Upper lobe of right lung (tissue), 1 donor: ENCODE data around the gene NECAB2. TPM values are rescaled to one million over a fixed set of nuclear protein-coding genes. Genes with fewer than 3 reads are reported as not detected.

Experiments used
- ATAC-seq: fragments of 200-7000 bp; cut with Tn5 transposase; one replicate; pipeline ENCODE4 v1.9.1; 2020; ENCODE audit warnings: mild to moderate bottlenecking, moderate library complexity
- DNase-seq: peaks from one replicate; pipeline ENCODE4 v3.0.0-alpha.2; 2020
- H3K27ac ChIP-seq: fragments of 200-600 bp; one replicate; pipeline ENCODE4 v1.8.0; 2022
- H3K27me3 ChIP-seq: fragments of 200-600 bp; one replicate; pipeline ENCODE4 v1.8.0; 2022; ENCODE audit warnings: mild to moderate bottlenecking
- H3K36me3 ChIP-seq: fragments of 200-600 bp; one replicate; pipeline ENCODE4 v1.8.0; 2022
- H3K4me1 ChIP-seq: fragments of 200-600 bp; one replicate; pipeline ENCODE4 v1.8.0; 2022
- H3K4me3 ChIP-seq: fragments of 200-600 bp; one replicate; pipeline ENCODE4 v1.8.0; 2022; ENCODE audit warnings: mild to moderate bottlenecking
- H3K9me3 ChIP-seq: fragments of 200-600 bp; one replicate; pipeline ENCODE4 v1.8.0; 2022
- intact Hi-C: fragments of 100-400 bp; cut with DNase I; formaldehyde crosslinking; loops from one replicate; pipeline ENCODE4 v1.11.0; 2022
- total RNA-seq: library from RNA; stranded (reverse); fragmentation: NEBNext Ultra II Directional; extraction: Animal tissue kit (Norgen Biotek cat#: 25700); gene quantifications from one replicate; pipeline ENCODE4 v1.2.1, GENCODE V29; 2021
- TF ChIP-seq, protein P1 (sequence below): fragments of 200-600 bp; IDR thresholded peaks from one replicate; pipeline ENCODE4 v1.8.0; 2022; ENCODE audit warnings: antibody characterized with exemption
- donor health status: DM: no; HTN: yes; CAD: no; lungs with severe emphysema.

The NECAB2 gene
- total RNA-seq, 1 donor from 2014 or later, result not detected

DNA sequence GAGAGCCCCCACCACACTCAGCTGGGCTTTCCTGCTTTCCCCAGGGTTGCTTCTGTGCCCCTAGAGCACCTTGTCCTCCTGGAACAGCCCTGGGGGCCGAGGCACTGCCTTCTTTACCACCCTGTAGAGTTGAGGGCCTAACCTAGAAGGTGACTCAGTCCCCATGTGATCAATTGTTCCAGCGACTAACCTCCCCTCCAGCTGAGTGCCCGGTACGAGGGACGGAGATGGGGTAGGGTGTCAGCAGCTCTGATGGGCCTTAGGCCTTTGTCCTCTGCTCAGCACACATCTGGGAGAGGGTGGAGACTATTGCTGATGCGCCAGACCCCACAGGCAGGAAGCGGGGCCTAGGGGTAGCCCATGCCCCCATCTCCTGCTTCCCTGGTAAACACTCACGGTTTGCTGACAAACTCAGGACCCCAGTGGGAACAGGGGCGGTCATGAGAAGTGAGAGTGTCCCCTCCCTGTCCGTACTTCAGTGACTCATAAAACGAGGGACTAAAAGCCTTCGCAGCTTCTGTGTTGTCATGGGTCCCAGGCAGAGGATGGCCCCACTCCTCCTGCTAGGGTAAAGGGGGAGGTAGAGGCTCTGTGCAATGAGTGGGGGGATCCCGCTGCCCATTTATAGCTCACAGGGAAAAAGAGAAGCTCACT lies 33.1 kb downstream of the NECAB2 start:
- ATAC-seq, result no peak
- TF ChIP-seq, protein P1, sequence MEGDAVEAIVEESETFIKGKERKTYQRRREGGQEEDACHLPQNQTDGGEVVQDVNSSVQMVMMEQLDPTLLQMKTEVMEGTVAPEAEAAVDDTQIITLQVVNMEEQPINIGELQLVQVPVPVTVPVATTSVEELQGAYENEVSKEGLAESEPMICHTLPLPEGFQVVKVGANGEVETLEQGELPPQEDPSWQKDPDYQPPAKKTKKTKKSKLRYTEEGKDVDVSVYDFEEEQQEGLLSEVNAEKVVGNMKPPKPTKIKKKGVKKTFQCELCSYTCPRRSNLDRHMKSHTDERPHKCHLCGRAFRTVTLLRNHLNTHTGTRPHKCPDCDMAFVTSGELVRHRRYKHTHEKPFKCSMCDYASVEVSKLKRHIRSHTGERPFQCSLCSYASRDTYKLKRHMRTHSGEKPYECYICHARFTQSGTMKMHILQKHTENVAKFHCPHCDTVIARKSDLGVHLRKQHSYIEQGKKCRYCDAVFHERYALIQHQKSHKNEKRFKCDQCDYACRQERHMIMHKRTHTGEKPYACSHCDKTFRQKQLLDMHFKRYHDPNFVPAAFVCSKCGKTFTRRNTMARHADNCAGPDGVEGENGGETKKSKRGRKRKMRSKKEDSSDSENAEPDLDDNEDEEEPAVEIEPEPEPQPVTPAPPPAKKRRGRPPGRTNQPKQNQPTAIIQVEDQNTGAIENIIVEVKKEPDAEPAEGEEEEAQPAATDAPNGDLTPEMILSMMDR, result no peak

DNA sequence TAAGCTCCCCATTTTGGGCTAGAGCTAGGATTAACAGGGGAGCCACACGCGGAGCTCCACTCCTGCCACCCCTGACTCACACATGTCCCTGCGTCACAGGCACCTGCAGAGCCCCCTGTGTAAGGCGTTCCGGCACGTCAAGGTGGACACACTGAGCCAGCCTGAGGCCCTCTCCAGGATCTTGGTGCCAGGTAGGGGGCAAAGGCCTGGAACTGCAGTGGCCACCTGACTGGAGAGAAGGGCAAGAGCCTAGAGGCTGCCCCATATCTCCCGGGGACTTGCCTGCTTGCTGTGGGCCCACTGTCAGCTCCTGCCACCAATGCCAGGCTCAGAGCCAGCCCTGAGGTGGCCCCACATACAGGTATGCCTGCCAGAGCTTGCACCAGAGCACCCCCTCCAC lies 33.7 kb downstream of the NECAB2 start:
- Histone ChIP-seq H3K27ac (no peak overlapping the region), H3K27me3 (peaks cover 22% of the 10 kb centered on the region), H3K36me3 (no peaks in the 10 kb centered on the region), H3K9me3 (no peaks in the 10 kb centered on the region), H3K4me3 (no peak overlapping the region), H3K4me1 (no peaks in the 10 kb centered on the region)
- no peak for DNase-seq
- no peak for ATAC-seq
- intact Hi-C loops, result no loop called here
- TF ChIP-seq, protein P1, result no peak

More for the DNA sequence above, 33.1 kb downstream of the NECAB2 start:
- H3K9me3 ChIP-seq, result no peaks in the 10 kb centered on the region
- H3K36me3 ChIP-seq, result no peaks in the 10 kb centered on the region
- intact Hi-C loops, result no loop called here
- H3K4me1 ChIP-seq, result no peaks in the 10 kb centered on the region
- H3K27me3 ChIP-seq, result peaks cover 24% of the 10 kb centered on the region
- H3K27ac ChIP-seq, result no peak overlapping the region
- DNase-seq, result no peak
- H3K4me3 ChIP-seq, result no peak overlapping the region

DNA sequence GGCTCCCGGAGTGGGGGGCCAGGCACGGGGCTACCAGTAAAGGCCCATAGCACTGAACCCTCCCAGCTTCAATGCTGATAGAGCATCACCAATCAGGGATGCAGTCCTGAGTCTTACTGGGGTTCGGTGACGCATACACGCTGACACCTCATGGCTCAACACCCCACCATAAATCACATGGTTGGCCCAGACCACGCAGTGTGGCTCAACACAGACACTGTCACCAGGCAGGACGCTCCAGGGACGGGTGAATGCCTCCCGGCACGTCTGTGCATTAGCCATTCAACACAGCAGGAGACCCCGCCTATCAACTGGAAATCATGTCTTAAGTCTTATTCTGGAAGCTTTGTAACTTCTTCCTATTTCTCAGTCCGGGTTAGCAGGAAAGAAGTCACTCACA lies 35.0 kb downstream of the NECAB2 start:
- Histone ChIP-seq H3K27ac (no peak overlapping the region), H3K36me3 (no peaks in the 10 kb centered on the region), H3K4me3 (no peak overlapping the region), H3K9me3 (no peaks in the 10 kb centered on the region), H3K4me1 (no peaks in the 10 kb centered on the region), H3K27me3 (peaks cover 22% of the 10 kb centered on the region)
- DNase-seq (no peak), ATAC-seq (no peak)
- TF ChIP-seq, protein P1, result no peak
- intact Hi-C loops, result no loop called here

DNA sequence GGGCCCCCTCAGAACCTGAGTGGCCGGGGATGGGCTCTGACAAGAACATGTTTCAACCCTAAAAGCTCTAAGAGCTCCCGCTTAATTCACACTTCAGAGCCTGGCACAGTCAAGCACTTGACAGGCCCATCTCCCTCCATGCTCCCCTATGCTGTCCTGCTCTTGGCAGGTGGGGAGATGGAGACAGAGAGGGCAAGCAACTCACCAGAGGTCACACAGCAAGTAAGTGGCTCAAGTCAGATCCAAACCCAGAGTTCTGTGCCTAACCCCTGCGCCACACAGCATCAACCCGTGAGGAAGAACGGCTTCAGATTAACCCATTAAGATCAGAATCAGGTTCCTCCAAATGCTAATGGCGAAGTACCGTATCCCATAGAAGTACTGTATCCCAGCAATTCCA lies 36.4 kb downstream of the NECAB2 start:
- TF ChIP-seq, protein P1, result no peak
- ATAC-seq, result no peak
- no peak overlapping the region for H3K27ac ChIP-seq
- no peaks in the 10 kb centered on the region for H3K4me1 ChIP-seq
- H3K27me3 ChIP-seq, result peaks cover 14% of the 10 kb centered on the region
- DNase-seq, result no peak
- intact Hi-C loops, result no loop called here
- no peaks in the 10 kb centered on the region for H3K9me3 ChIP-seq
- H3K4me3 ChIP-seq, result no peak overlapping the region
- no peaks in the 10 kb centered on the region for H3K36me3 ChIP-seq

DNA sequence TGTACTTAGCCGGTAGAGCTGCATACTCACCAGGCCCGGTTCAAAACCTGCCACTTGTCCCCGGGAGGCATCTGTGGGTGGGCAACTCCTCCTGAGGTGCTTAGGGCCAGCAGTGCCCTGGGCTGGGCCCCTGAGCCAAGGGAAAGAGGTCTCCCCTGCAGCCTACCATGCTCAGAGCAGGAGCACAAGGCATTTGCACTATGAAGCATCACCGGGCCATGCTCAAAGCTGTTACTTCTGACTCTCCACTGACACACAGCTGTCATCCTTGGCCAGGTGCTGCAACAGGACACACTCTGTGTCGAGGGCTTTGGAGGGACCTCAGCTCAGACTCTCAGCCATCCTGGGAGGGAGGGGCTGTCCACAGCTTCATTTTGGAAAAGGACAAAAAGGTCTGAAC lies 37.3 kb downstream of the NECAB2 start:
- no peak for DNase-seq
- intact Hi-C loops, result no loop called here
- Histone ChIP-seq H3K4me1 (no peaks in the 10 kb centered on the region), H3K27me3 (peaks cover 10% of the 10 kb centered on the region), H3K9me3 (no peaks in the 10 kb centered on the region), H3K36me3 (no peaks in the 10 kb centered on the region), H3K27ac (no peak overlapping the region), H3K4me3 (no peak overlapping the region)
- ATAC-seq, result no peak
- TF ChIP-seq, protein P1, result no peak

DNA sequence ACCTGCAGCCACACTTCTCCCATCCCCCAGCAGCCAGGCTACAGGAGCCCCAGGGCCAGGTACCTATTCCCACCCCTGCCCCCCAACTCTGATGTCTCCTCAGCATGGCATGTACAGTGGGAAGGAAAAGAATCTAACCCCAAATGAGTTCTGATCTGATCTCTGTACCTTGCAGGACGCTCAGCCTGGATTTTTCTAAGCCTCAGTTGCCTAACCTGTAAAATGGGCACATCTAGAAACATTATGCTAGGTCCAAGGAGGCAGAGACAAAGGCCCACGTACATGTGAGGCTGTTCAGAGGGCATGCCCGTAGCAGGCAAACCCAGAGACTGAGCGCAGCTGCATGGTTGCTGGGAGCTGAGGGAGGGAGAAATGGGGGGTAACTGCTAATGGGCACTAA lies 39.5 kb downstream of the NECAB2 start:
- no peak for DNase-seq
- Histone ChIP-seq H3K4me1 (no peaks in the 10 kb centered on the region), H3K27ac (no peak overlapping the region), H3K4me3 (no peak overlapping the region), H3K36me3 (no peaks in the 10 kb centered on the region), H3K9me3 (no peaks in the 10 kb centered on the region), H3K27me3 (peaks cover 9% of the 10 kb centered on the region)
- TF ChIP-seq, protein P1, result no peak
- intact Hi-C loops, result no loop called here
- no peak for ATAC-seq
